ENCODE data around the gene SNX20. TPM values are rescaled to one million over a fixed set of nuclear protein-coding genes. Genes with fewer than 3 reads are reported as not detected.

Gene SNX20
- total RNA-seq, 1 experiment from 2014 or later: not detected

- Histone ChIP-seq H3K9me3 (ENCODE audit: control insufficient read depth, low read depth, low read length) (peaks cover 5% of the 10 kb centered on the region), H2BK15ac (ENCODE audit: low read depth, low read length) (no peak overlapping the region), H3K79me1 (ENCODE audit: insufficient read depth, low read depth, low read length, poor library complexity, severe bottlenecking) (no peaks in the 10 kb centered on the region), H3K4me1 (ENCODE audit: insufficient read depth, low read length) (no peaks in the 10 kb centered on the region), H3K27ac (ENCODE audit: insufficient read length, low read depth, low read length) (no peak overlapping the region), H3K18ac (ENCODE audit: insufficient read length, low read depth, low read length) (no peak overlapping the region), H4K8ac (replicated peaks; ENCODE audit: insufficient read length, low read depth, low read length) (no peak overlapping the region), H3K56ac (ENCODE audit: insufficient read length, low read depth, low read length) (no peak overlapping the region), H2BK12ac (ENCODE audit: insufficient read length, low read depth, low read length) (no peak overlapping the region), H3K23me2 (ENCODE audit: insufficient read length, low read depth, low read length, poor library complexity, severe bottlenecking) (no peaks in the 10 kb centered on the region), H2BK20ac (ENCODE audit: low read depth, low read length, poor library complexity, severe bottlenecking) (no peak overlapping the region), H4K5ac (ENCODE audit: insufficient read length, low read depth, low read length) (no peak overlapping the region), H3K9ac (ENCODE audit: extremely low read depth, insufficient read length, low read length) (no peak overlapping the region), H3K27me3 (ENCODE audit: insufficient read depth, low read length) (no peaks in the 10 kb centered on the region), H4K91ac (ENCODE audit: insufficient read length, low read depth, low read length) (no peak overlapping the region), H2AK5ac (ENCODE audit: insufficient read length, low read length) (no peak overlapping the region), H3K23ac (ENCODE audit: insufficient read length, low read depth, low read length) (no peak overlapping the region), H3T11ph (ENCODE audit: low read length) (no peak overlapping the region), H2AFZ (ENCODE audit: low read length) (no peak overlapping the region), H2BK5ac (ENCODE audit: insufficient read length, low read length) (no peak overlapping the region), H3K4me2 (ENCODE audit: insufficient read depth, insufficient read length, low read length) (no peak overlapping the region), H4K20me1 (ENCODE audit: control insufficient read depth, insufficient read depth, insufficient read length) (no peaks in the 10 kb centered on the region), H3K79me2 (ENCODE audit: insufficient read depth, low read length) (no peaks in the 10 kb centered on the region), H3K14ac (ENCODE audit: insufficient read depth, low read length) (no peak overlapping the region), H3K4ac (ENCODE audit: low read depth, low read length) (no peak overlapping the region), H2BK120ac (ENCODE audit: low read depth, low read length, poor library complexity, severe bottlenecking) (no peak overlapping the region)
- no peaks in the 10 kb centered on the region for H3K4me1 Mint-ChIP-seq
- peaks cover 3% of the 10 kb centered on the region for H3K27me3 Mint-ChIP-seq (ENCODE audit: low read depth)
- no peak overlapping the region for H3K27ac Mint-ChIP-seq
- H3K36me3 Mint-ChIP-seq (ENCODE audit: insufficient read depth in 1 of 3, low read depth in 3 of 3): peaks cover 6 to 14% (median 13%) of the 10 kb centered on the region in 3 experiments
- no peak for DNase-seq
- peaks cover 18 to 19% of the 10 kb centered on the region in 2 experiments for H3K9me3 Mint-ChIP-seq
- TF ChIP-seq CTCF (conservative IDR thresholded peaks at IDR 0.05): no peak
- WGBS (ENCODE audit: extremely low coverage, insufficient read length, low lambda C conversion rate): no CpG with 5 or more reads among the region's 3 CpGs
- H3K4me3 Mint-ChIP-seq: no peak overlapping the region
Measured at GRCh38 chr16:50706250-50706649, 25.1 kb upstream of the SNX20 start.

Measured in H9 (cell line).